CD4-positive, CD25-positive, alpha-beta regulatory T cell (primary cell): ENCODE results near the gene CENPL. TPM values are rescaled to one million over a fixed set of nuclear protein-coding genes. Genes with fewer than 3 reads are reported as not detected.

Experiments
- ATAC-seq, 2 donors: fragments of 150-1000 bp; cut with Tn5 transposase; one replicate each; pipeline ENCODE4 v1.10.0; 2021; ENCODE audit warnings: low read depth in 2 of 2, moderate number of reproducible peaks in 2 of 2, moderate library complexity in 1 of 2
- DNase-seq, 3 donors: peaks; one replicate each; pipeline versions ENCODE4 v3.0.0 to v3.0.0-alpha.2; 2012 to 2022; ENCODE audit warnings: mixed read lengths in 1 of 3
- H3K27ac ChIP-seq: one replicate; pipeline ENCODE4 v1.7.0; 2013; ENCODE audit warnings: mild to moderate bottlenecking, low read length; ENCODE audit not compliant: insufficient read depth, poor library complexity, severe bottlenecking
- H3K27me3 ChIP-seq: one replicate; pipeline ENCODE4 v1.7.0; 2013; ENCODE audit warnings: low read length; ENCODE audit not compliant: control insufficient read depth, insufficient read depth
- H3K36me3 ChIP-seq: one replicate; pipeline ENCODE4 v1.7.0; 2013; ENCODE audit warnings: mild to moderate bottlenecking, low read length, moderate library complexity; ENCODE audit not compliant: control insufficient read depth, insufficient read depth
- H3K4me1 ChIP-seq: 2 replicates; pipeline ENCODE4 v1.7.0; 2013; ENCODE audit warnings: mild to moderate bottlenecking, low read length; ENCODE audit not compliant: insufficient read depth, control insufficient read depth, poor library complexity, severe bottlenecking
- H3K4me3 ChIP-seq: one replicate; pipeline ENCODE4 v1.7.0; 2013; ENCODE audit warnings: low read depth, mild to moderate bottlenecking, low read length, moderate library complexity
- H3K9me3 ChIP-seq, 2 experiments: 1 replicate in 1 of 2; 2 replicates in 1 of 2; pipeline ENCODE4 v1.7.0; 2013; ENCODE audit warnings: low read length in 2 of 2, mild to moderate bottlenecking in 1 of 2, moderate library complexity in 1 of 2; ENCODE audit not compliant: control insufficient read depth in 2 of 2
- H3K27ac Mint-ChIP-seq, 3 donors: one replicate each; pipeline ENCODE4 v1.8.0; 2020 to 2022; ENCODE audit warnings: mild to moderate bottlenecking in 3 of 3, mixed read lengths in 3 of 3, moderate library complexity in 2 of 3
- H3K27me3 Mint-ChIP-seq: one replicate; pipeline ENCODE4 v1.8.0; 2022; ENCODE audit warnings: mild to moderate bottlenecking, mixed read lengths
- H3K36me3 Mint-ChIP-seq: one replicate; pipeline ENCODE4 v1.8.0; 2020; ENCODE audit warnings: mixed read lengths
- H3K4me1 Mint-ChIP-seq, 4 donors: one replicate each; pipeline ENCODE4 v1.8.0; 2020 to 2022; ENCODE audit warnings: mixed read lengths in 4 of 4, mild to moderate bottlenecking in 1 of 4
- H3K4me3 Mint-ChIP-seq, 4 donors: one replicate each; pipeline ENCODE4 v1.8.0; 2020 to 2022; ENCODE audit warnings: mild to moderate bottlenecking in 4 of 4, mixed read lengths in 4 of 4, moderate library complexity in 3 of 4
- H3K9me3 Mint-ChIP-seq, 7 donors: one replicate each; pipeline ENCODE4 v1.8.0; 2020 to 2022; ENCODE audit warnings: mixed read lengths in 7 of 7, mild to moderate bottlenecking in 3 of 7, moderate library complexity in 2 of 7
- polyA plus RNA-seq, 4 donors: library from polyadenylated mRNA; unstranded; fragments of 300-500 nt; fragmentation: Illumina TruSeq; gene quantifications; one replicate each; pipeline ENCODE4 v1.2.3, GENCODE V29; 2021
- total RNA-seq: library from RNA; stranded (reverse); gene quantifications from one replicate; pipeline ENCODE4 v1.2.3, GENCODE V29; 2022

CENPL gene
- total and polyA plus RNA-seq, 5 donors from 2014 or later: 6.7 to 10.2 (median 8.7) TPM

GRCh38 chr1:173867753-173868265, 43.1 kb upstream of the CENPL start, which contains the start of gene GAS5:
TSS of gene GAS5 (minus strand) at chr1:173867989.
- peak within 1 kb of the TSS; percentile 98 for H3K27ac ChIP-seq
- Mint-ChIP-seq H3K4me1 (peaks cover 26 to 79% (median 62%) of the 10 kb centered on the region in 4 donors), H3K4me3 (peak within 1 kb of the TSS; percentile 90 to 99 (median 94)), H3K27me3 (peaks cover 8% of the 10 kb centered on the region), H3K9me3 (no peaks in the 10 kb centered on the region), H3K27ac (peak within 1 kb of the TSS; percentile 95 to 97 (median 97)), H3K36me3 (peaks cover 39% of the 10 kb centered on the region)
- H3K9me3 ChIP-seq: no peaks in the 10 kb centered on the region
- peaks cover 76% of the 10 kb centered on the region for H3K4me1 ChIP-seq
- no peaks in the 10 kb centered on the region for H3K27me3 ChIP-seq
- ATAC-seq (peak; percentile 79 to 83), DNase-seq (peak; percentile 97 to 100 (median 99))
- H3K4me3 ChIP-seq: peak within 1 kb of the TSS; percentile 94
- peaks cover 37% of the 10 kb centered on the region for H3K36me3 ChIP-seq

GRCh38 chr1:173867141-173867752, 42.6 kb upstream of the CENPL start:
- peaks cover 73% of the 10 kb centered on the region for H3K4me1 ChIP-seq
- peak in 1 of 3 donors; percentile 41 for DNase-seq

GRCh38 chr1:173866413-173867115, 41.9 kb upstream of the CENPL start:
- Histone ChIP-seq H3K4me3 (peak overlapping the region; percentile 94), H3K36me3 (peaks cover 39% of the 10 kb centered on the region), H3K4me1 (peaks cover 70% of the 10 kb centered on the region), H3K27ac (peak overlapping the region; percentile 98), H3K9me3 (no peaks in the 10 kb centered on the region), H3K27me3 (no peaks in the 10 kb centered on the region)
- DNase-seq (no peak), ATAC-seq (no peak)
- Mint-ChIP-seq H3K9me3 (no peaks in the 10 kb centered on the region), H3K27me3 (peaks cover 8% of the 10 kb centered on the region), H3K4me1 (peaks cover 24 to 76% (median 65%) of the 10 kb centered on the region in 4 donors), H3K27ac (peak overlapping the region; percentile 95 to 97 (median 97)), H3K4me3 (peak overlapping the region; percentile 90 to 99 (median 94)), H3K36me3 (peaks cover 39% of the 10 kb centered on the region)

More at GRCh38 chr1:173867141-173867752, 42.6 kb upstream of the CENPL start:
- H3K4me3 Mint-ChIP-seq: peak overlapping the region; percentile 90 to 99 (median 94)
- Histone ChIP-seq H3K4me3 (peak overlapping the region; percentile 94), H3K36me3 (peaks cover 39% of the 10 kb centered on the region), H3K27me3 (no peaks in the 10 kb centered on the region), H3K9me3 (no peaks in the 10 kb centered on the region), H3K27ac (peak overlapping the region; percentile 98)
- H3K27ac Mint-ChIP-seq: peak overlapping the region; percentile 95 to 97 (median 97)
- peaks cover 26 to 80% (median 63%) of the 10 kb centered on the region in 4 donors for H3K4me1 Mint-ChIP-seq
- peaks cover 39% of the 10 kb centered on the region for H3K36me3 Mint-ChIP-seq
- no peaks in the 10 kb centered on the region for H3K9me3 Mint-ChIP-seq
- peaks cover 8% of the 10 kb centered on the region for H3K27me3 Mint-ChIP-seq
- no peak for ATAC-seq

- peak overlapping the region; percentile 90 to 99 (median 94) for H3K4me3 Mint-ChIP-seq
- no peaks in the 10 kb centered on the region for H3K9me3 ChIP-seq
- ATAC-seq (no peak), DNase-seq (peak in 2 of 3 donors; percentile 6 to 17)
- peaks cover 36% of the 10 kb centered on the region for H3K36me3 Mint-ChIP-seq
- no peaks in the 10 kb centered on the region for H3K9me3 Mint-ChIP-seq
- H3K27me3 ChIP-seq: no peaks in the 10 kb centered on the region
- H3K27ac ChIP-seq: peak overlapping the region; percentile 98
- H3K4me3 ChIP-seq: peak overlapping the region; percentile 94
- H3K27ac Mint-ChIP-seq: peak overlapping the region; percentile 29 to 97 (median 97)
- peaks cover 60% of the 10 kb centered on the region for H3K4me1 ChIP-seq
- peaks cover 19 to 66% (median 56%) of the 10 kb centered on the region in 4 donors for H3K4me1 Mint-ChIP-seq
- H3K36me3 ChIP-seq: peaks cover 39% of the 10 kb centered on the region
- H3K27me3 Mint-ChIP-seq: peaks cover 8% of the 10 kb centered on the region
These were observed 40.9 kb upstream of the CENPL start for GRCh38 chr1:173865468-173866164.

GRCh38 chr1:173864179-173864867, 39.6 kb upstream of the CENPL start:
- Histone ChIP-seq H3K27me3 (no peaks in the 10 kb centered on the region), H3K36me3 (peaks cover 39% of the 10 kb centered on the region), H3K4me1 (peaks cover 47% of the 10 kb centered on the region), H3K27ac (peak overlapping the region; percentile 98), H3K4me3 (peak overlapping the region; percentile 94), H3K9me3 (no peaks in the 10 kb centered on the region)
- peak in 1 of 3 donors; percentile 8 for DNase-seq
- Mint-ChIP-seq H3K27ac (peak overlapping the region; percentile 19 to 77 (median 49)), H3K4me3 (peak overlapping the region; percentile 54 to 99 (median 84)), H3K4me1 (peaks cover 13 to 53% (median 47%) of the 10 kb centered on the region in 4 donors), H3K9me3 (no peaks in the 10 kb centered on the region), H3K36me3 (peaks cover 37% of the 10 kb centered on the region), H3K27me3 (peaks cover 8% of the 10 kb centered on the region)
- no peak for ATAC-seq

GRCh38 chr1:173863224-173864161, 38.8 kb upstream of the CENPL start:
- ATAC-seq (no peak), DNase-seq (no peak)
- Histone ChIP-seq H3K27ac (peak overlapping the region; percentile 9), H3K4me1 (peaks cover 40% of the 10 kb centered on the region), H3K36me3 (peaks cover 42% of the 10 kb centered on the region), H3K4me3 (peak overlapping the region; percentile 13), H3K9me3 (no peaks in the 10 kb centered on the region), H3K27me3 (no peaks in the 10 kb centered on the region)
- Mint-ChIP-seq H3K4me1 (peaks cover 13 to 45% (median 42%) of the 10 kb centered on the region in 4 donors), H3K27me3 (peaks cover 8% of the 10 kb centered on the region), H3K36me3 (peaks cover 37% of the 10 kb centered on the region), H3K4me3 (peak overlapping the region; percentile 35 to 94 (median 60)), H3K27ac (peak overlapping the region in 2 of 3 donors; percentile 19 to 32), H3K9me3 (no peaks in the 10 kb centered on the region)
